ENCODE data around the gene RRP36.

- TF ChIP-seq POLR2AphosphoS5 (IDR thresholded peaks at IDR 0.05; ENCODE audit: low read depth, low read length): no peak
- TF ChIP-seq SIN3A (IDR thresholded peaks at IDR 0.05; ENCODE audit: borderline replicate concordance, insufficient read depth, low read length): no peak
- no peak for TF ChIP-seq TAF1 (IDR thresholded peaks at IDR 0.05; ENCODE audit: borderline replicate concordance, insufficient read depth, low read length)
- TF ChIP-seq, protein P1, sequence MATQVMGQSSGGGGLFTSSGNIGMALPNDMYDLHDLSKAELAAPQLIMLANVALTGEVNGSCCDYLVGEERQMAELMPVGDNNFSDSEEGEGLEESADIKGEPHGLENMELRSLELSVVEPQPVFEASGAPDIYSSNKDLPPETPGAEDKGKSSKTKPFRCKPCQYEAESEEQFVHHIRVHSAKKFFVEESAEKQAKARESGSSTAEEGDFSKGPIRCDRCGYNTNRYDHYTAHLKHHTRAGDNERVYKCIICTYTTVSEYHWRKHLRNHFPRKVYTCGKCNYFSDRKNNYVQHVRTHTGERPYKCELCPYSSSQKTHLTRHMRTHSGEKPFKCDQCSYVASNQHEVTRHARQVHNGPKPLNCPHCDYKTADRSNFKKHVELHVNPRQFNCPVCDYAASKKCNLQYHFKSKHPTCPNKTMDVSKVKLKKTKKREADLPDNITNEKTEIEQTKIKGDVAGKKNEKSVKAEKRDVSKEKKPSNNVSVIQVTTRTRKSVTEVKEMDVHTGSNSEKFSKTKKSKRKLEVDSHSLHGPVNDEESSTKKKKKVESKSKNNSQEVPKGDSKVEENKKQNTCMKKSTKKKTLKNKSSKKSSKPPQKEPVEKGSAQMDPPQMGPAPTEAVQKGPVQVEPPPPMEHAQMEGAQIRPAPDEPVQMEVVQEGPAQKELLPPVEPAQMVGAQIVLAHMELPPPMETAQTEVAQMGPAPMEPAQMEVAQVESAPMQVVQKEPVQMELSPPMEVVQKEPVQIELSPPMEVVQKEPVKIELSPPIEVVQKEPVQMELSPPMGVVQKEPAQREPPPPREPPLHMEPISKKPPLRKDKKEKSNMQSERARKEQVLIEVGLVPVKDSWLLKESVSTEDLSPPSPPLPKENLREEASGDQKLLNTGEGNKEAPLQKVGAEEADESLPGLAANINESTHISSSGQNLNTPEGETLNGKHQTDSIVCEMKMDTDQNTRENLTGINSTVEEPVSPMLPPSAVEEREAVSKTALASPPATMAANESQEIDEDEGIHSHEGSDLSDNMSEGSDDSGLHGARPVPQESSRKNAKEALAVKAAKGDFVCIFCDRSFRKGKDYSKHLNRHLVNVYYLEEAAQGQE (IDR thresholded peaks at IDR 0.05; ENCODE audit: insufficient read depth in 1 of 2, low read depth in 2 of 2, low read length in 2 of 2): no peak
These were observed 24.0 kb downstream of the RRP36 start for GRCh38 chr6:43045371-43045930.

Measured in PFSK-1 (cell line).